ELF-1 (cell line): ENCODE data around the gene VSTM1.
"Not testable (repeated sequence)": the region's sequence is repeated elsewhere in the genome, so short reads cannot be mapped to it uniquely, and the experiment has no call there.

ENCODE experiments used
- DNase-seq: peaks from one replicate; pipeline ENCODE4 v3.0.0-alpha.2; 2016; ENCODE audit warnings: low read depth, low spot score

The VSTM1 gene

DNA sequence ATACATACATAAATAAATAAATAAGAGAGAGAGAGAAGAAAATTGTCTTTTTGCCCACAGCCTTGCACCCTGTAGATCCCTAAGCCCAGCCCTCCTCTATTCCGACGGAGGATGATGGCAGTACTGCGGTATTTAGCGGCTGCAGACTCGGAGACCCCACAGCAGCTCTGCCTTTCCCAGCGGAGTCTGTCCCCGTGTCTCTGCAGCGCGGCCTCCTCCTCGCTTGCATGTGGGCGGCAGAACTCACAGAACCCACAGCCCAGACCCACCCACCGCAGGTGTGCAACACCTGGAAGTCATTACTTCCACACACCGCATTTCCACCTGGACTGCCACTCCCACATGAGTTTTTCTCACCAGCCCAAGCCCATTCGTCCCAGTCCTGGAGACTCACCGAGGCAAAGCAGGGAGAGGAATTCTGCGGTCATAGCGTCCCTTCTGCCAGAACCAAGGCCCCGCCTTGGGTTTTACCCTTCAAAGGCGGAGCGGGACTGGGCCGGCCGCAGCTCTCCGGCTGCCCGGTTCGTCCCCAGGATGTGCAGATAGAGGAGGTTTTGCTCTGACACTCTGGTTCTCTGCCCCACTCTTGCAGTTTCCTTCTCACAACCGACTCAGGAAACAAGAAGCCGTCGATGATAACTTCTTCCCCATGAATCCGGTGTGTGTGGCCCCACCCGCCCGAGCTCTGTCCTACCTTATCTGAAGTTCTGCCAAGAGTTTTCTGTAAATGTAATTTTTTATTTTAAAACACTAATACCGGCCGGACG is at the start of gene VSTM1:
TSS of gene VSTM1 (minus strand) at position 548 of the 767 bp plus-strand sequence. CDS start at position 428, 120 bp downstream.
- no peak for DNase-seq

DNA sequence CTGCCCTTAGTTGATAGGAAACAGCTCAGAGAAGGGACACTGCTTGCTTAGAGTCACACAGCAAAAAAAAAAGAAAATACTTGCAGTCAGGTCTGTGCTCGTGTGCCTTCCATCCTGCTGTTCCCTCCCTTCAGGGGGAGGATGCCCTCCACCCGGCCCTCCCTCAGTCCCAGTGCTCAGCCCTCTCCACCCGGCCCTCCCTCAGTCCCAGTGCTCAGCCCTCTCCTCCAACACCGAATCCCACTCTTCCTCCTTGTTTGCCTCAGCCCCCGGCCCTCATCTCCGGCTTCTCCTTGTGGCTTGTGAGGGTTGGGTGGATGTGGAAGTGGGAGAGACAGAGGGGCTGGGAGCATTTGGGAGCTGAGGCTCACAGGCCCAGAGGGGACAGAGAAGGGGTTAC is 46.0 kb upstream of the VSTM1 start:
- DNase-seq: no peak

- DNase-seq: no peak
These were observed 44.8 kb upstream of the VSTM1 start for GRCh38 chr19:54108496-54108895.

- DNase-seq: no peak
These were observed 44.3 kb upstream of the VSTM1 start for GRCh38 chr19:54107876-54108490.

DNA sequence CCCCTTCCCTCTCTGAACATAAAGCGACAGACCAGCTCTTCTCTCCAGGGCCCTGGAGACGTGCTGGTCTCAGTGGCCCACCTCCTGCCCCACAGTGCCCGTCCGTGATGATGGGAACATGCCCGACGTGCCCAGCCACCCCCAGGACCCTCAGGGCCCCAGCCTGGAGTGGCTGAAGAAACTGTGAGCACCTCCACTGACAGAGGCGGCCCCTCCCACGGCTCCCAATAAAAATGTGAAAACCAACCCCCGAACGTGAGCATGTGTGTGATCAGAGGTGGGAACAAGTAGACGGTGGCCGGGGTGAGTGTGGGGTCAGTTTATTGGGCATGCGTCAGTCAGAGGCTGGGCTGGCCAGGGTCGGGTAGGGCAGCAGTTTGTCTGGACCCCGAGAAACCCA is 43.0 kb upstream of the VSTM1 start:
- no peak for DNase-seq

DNA sequence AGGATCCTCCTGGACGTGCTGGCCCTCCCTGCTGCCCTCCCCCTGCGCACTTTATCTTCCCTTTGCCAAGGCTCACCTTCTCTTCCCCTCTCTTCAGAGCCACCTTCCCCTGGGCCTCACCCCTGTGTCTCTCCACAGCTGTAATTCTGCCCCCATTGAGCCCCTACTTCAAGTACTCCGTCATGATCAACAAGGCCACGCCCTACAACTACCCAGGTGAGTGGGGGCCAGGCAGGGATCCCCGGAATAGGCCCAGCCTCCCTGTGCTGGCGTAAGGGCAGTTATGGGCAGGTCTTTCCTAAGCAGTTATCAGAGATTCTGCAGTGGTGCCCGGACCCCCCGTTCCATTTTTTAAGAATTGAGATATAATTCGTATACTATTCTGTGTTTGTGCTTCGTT is 42.1 kb upstream of the VSTM1 start:
- no peak for DNase-seq

GRCh38 chr19:54104998-54105715 is 41.5 kb upstream of the VSTM1 start:
- no peak for DNase-seq

DNA sequence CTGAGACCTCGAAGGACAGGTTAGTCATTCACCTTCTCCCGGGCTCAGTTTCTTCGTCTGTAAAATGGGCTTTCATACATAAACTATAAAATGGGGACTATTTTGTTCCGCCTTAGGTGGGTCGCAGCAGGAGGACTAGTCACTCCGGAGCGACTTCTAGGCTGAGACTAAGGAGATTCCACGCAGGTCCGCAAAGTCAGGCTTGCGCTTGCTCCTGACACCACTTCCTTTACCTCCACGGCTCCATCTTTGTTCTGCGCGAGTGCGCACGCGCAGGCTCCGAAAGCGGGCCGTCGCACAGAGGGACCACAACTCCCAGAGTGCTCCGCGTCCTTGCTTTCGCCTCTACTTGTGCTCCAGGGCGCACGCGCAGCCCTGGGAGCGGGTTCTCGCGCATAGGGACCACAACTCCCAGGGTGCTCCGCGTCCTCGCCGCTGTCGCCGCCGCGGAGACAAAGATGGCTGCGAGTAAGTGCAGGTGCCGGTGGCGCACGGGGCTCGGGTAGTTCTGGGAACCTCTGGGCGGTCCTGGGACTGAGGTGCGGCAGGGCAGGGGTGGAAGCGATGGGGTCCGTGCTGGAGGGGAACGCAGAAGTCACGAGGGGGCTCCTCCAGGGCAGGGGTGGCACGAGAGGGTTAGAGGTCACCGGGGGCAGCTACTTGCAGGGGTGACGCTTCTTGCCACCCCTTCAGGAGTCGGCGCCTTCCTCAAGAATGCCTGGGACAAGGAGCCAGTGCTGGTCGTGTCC is 38.9 kb upstream of the VSTM1 start, which contains the start of gene NDUFA3:
TSS of gene NDUFA3 (plus strand) at position 435 of the 749 bp plus-strand sequence. CDS start at position 459, 24 bp downstream.
- peak; percentile 98 for DNase-seq

DNA sequence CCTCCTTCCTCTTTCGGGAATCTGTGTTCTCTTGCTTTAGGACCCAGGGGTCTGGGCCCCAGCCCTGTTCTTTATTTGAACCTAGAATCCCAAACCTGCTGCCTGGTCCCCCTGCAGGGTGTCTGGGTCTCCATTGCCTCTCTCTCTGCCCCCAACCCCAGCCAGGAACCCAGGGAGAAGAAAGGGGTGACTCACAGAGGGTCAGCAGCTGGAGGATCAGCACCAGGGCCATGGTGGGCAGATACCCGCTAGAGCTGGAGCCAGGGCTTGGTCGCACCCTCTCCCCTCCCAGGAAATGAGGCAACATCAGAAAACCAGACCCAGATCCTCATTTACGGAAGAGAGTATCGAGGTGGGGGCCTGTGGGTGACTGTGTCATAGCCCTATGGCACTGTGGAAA is 36.9 kb upstream of the VSTM1 start, which contains the start of gene OSCAR:
TSS of gene OSCAR (minus strand) at position 243 of the 400 bp plus-strand sequence. CDS start at position 232, 11 bp downstream.
- peak; percentile 23 for DNase-seq

GRCh38 chr19:54099903-54100255 is 36.2 kb upstream of the VSTM1 start:
- DNase-seq: not testable (repeated sequence)

GRCh38 chr19:54099190-54099902 is 35.6 kb upstream of the VSTM1 start:
- DNase-seq: no peak

GRCh38 chr19:54096617-54097106 is 33.0 kb upstream of the VSTM1 start:
- peak; percentile 28 for DNase-seq

GRCh38 chr19:54095859-54096616 is 32.3 kb upstream of the VSTM1 start:
- peak; percentile 69 for DNase-seq

DNA sequence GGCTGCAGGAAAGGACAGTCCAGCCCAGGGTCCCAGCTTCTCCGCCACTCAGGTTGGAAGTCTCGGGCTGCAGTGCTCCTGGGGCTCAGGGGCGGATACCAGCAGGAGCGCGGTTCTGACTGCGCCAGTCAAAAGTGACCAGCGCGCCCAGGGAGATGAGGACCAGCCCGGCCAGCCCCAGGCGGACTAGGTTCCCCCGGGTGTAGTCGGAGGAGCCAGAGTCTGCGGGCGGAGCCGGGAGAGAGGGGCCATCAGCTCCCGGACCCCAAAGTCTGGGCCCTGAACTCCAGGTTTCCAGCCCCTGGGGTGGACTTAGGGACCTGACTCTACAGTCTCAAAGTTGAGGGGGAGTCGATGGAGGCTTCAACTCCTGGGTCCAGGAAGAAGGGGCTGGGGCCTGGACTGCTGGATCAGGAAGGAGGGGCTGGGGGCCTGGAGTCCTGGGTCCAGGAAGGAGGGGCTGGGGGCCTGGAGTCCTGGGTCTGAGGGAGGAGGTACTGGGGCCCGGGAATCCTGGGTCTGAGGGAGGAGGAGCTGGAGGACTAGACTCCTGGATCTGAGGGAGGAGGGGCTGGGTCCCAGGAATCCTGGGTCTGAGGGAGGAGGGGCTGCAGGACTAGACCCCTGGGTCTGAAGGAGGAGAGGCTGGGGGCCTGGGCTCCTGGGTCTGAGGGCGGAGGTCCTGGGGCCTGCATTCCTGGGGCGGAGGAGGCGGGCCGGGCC is 31.6 kb upstream of the VSTM1 start:
- DNase-seq: no peak

- DNase-seq: no peak
These were observed 30.8 kb upstream of the VSTM1 start for GRCh38 chr19:54094426-54095000.

DNA sequence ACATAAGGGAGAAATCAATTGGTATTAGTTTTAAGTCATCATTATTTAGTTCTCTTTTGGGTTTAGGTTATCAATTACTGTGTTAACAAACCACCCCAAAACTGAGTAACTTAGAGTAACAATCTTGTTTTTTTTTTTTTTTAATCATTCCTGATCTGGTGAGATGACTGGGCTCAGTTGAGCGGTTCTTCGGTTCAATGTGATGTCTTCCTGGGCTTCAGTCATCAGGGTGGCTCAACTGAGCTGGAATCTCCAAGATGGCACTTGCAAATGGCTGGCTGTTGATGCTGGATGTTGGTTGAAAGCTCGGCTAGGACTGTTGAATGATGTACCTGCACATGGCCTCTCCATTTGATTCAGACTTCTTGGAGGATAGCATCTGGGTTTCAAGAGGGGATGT is 20.7 kb upstream of the VSTM1 start:
- DNase-seq: no peak

GRCh38 chr19:54081032-54081431 is 17.3 kb upstream of the VSTM1 start, which contains the start of gene TARM1:
TARM1 (minus strand) TSS chr19:54081365; CDS start chr19:54081340, 25 bp downstream.
- DNase-seq: no peak

- no peak for DNase-seq
These were observed 13.6 kb upstream of the VSTM1 start for GRCh38 chr19:54077334-54077733.

- no peak for DNase-seq
These were observed 11.2 kb upstream of the VSTM1 start for GRCh38 chr19:54074851-54075250.
